ENCODE data around the gene AMOTL1.

DNA sequence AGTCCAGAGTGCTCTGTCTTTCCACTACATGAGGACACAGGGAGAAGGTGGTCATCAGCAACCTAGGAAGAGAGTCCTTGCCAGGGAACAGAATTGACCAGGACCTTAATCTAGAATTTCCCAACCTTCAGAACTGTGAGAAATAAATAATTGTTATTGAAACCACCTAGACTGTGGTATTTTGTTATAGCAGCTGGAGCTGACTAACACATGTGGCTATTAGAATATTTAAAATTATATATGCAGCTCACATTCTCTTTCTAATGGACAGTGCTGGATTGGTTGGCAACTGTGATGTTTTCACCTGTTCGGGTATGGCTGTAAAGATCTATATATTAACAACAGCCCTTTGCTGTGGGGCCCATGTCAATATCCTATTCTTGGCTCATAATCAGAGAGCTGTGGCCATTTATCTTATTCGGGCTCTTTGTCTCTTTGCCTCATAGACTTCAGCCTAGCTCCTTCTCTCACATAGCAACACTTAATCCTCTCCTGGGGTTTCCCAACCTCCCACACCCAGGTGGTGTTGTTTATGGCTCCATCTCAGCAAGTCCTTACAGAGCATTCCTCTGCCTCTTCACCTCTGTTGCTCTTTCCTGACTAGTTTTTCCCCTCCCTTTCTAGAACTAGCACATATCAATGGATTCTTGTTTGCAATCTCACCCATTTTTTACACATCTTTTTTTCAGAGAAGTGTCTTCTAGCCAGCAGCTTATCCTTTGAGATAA, 46.4 kb upstream of the AMOTL1 start:
- no peak for TF ChIP-seq CTCF (IDR thresholded peaks at IDR 0.05; ENCODE audit: low read depth, low read length, poor library complexity, severe bottlenecking)
- TF ChIP-seq EZH2phosphoT487 (IDR thresholded peaks at IDR 0.05; ENCODE audit: borderline replicate concordance, low read length): no peak

Measured in DOHH2 (cell line).